Liver (tissue), 3 donors: Measurements from ENCODE around the gene BTN2A1.

Source experiments
- CTCF ChIP-seq: fragments of 150-350 bp; IDR thresholded peaks from 2 replicates; pipeline ENCODE4 v1.5.1; 2017; ENCODE audit warnings: improper control_type of control experiment, low read depth, low read length; ENCODE audit not compliant: missing input control
- JUND ChIP-seq, 2 donors: IDR thresholded peaks; 2 replicates each; pipeline ENCODE4 v1.6.1; 2016; ENCODE audit warnings: antibody characterized with exemption in 2 of 2
- MAX ChIP-seq: IDR thresholded peaks from 2 replicates; pipeline ENCODE4 v1.6.1; 2016; ENCODE audit warnings: antibody characterized with exemption
- RAD21 ChIP-seq, 2 donors: IDR thresholded peaks; 2 replicates each; pipeline ENCODE4 v1.6.1; 2016; ENCODE audit warnings: antibody characterized with exemption in 2 of 2, mild to moderate bottlenecking in 2 of 2
- REST ChIP-seq: IDR thresholded peaks from 2 replicates; pipeline ENCODE4 v1.6.1; 2016; ENCODE audit warnings: antibody characterized with exemption, mild to moderate bottlenecking
- TAF1 ChIP-seq: conservative IDR thresholded peaks from 2 replicates; pipeline ENCODE4 v1.6.1; 2016; ENCODE audit warnings: antibody characterized with exemption, mild to moderate bottlenecking
- ZBTB33 ChIP-seq: IDR thresholded peaks from 2 replicates; pipeline ENCODE4 v1.6.1; 2016; ENCODE audit warnings: antibody characterized with exemption
- donor health status: healthy.
- donor health status: healthy.

DNA sequence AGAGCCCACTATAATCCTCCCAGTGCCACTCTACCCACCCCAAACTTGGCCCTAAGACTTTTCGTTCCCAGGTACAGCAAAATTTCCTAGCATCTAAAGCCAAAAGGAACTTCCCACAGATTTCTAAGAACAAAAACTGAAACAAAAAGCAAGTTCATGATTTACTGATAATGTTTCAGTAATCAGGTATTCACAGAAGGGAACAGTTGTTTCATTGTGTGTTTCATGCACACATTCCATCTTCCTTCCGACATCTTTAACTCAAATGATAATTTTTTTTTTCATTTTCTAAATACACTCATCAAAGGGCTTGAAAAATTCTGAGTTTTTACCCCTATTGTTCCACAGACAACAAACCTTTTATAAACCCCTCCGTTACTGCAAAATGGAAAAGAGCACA lies 36.4 kb downstream of the BTN2A1 start:
- TF ChIP-seq MAX, result no peak
- no peak for TF ChIP-seq CTCF
- TF ChIP-seq RAD21 (IDR thresholded peaks at IDR 0.05), result no peak
- TF ChIP-seq ZBTB33, result no peak
- TF ChIP-seq JUND (IDR thresholded peaks at IDR 0.05), result no peak
- no peak for TF ChIP-seq TAF1
- TF ChIP-seq REST, result no peak
